ENCODE results near the gene POLA2. TPM values are rescaled to one million over a fixed set of nuclear protein-coding genes. Genes with fewer than 3 reads are reported as not detected.
A peak's percentile ranks its signal among the peaks of the same experiment; 100 is the strongest.

POLA2 gene
- total and polyA plus RNA-seq, 2 donors, result 7.3 to 21.0 TPM

GRCh38 chr11:65287601-65288000 is 25.8 kb downstream of the POLA2 start:
- DNase-seq (ENCODE audit: low read depth in 6 of 9, low spot score in 9 of 9), result no peak
- 98% methylated on average over 2 of the region's 2 CpGs for WGBS
- Histone ChIP-seq H3K27me3 (ENCODE audit: control insufficient read depth in 2 of 2, insufficient read depth in 1 of 2, low read length in 1 of 2) (no peaks in the 10 kb centered on the region), H3K9me3 (ENCODE audit: control insufficient read depth in 2 of 2, insufficient read depth in 1 of 2, low read length in 1 of 2) (no peaks in the 10 kb centered on the region), H3K4me3 (ENCODE audit: low read length in 2 of 2) (no peak overlapping the region), H3K27ac (ENCODE audit: low read depth in 1 of 2, low read length in 1 of 2) (no peak overlapping the region), H3K36me3 (ENCODE audit: control insufficient read depth in 2 of 2, insufficient read depth in 2 of 2, low read length in 1 of 2) (peaks cover 81 to 85% of the 10 kb centered on the region in 2 donors), H3K4me1 (ENCODE audit: control insufficient read depth in 2 of 2, insufficient read depth in 2 of 2, low read length in 2 of 2) (no peaks in the 10 kb centered on the region)

- Histone ChIP-seq H3K9me3 (ENCODE audit: control insufficient read depth in 2 of 2, insufficient read depth in 1 of 2, low read length in 1 of 2) (no peaks in the 10 kb centered on the region), H3K27ac (ENCODE audit: low read depth in 1 of 2, low read length in 1 of 2) (no peak overlapping the region), H3K36me3 (ENCODE audit: control insufficient read depth in 2 of 2, insufficient read depth in 2 of 2, low read length in 1 of 2) (peaks cover 87% of the 10 kb centered on the region in 2 donors), H3K4me3 (ENCODE audit: low read length in 2 of 2) (no peak overlapping the region), H3K4me1 (ENCODE audit: control insufficient read depth in 2 of 2, insufficient read depth in 2 of 2, low read length in 2 of 2) (no peaks in the 10 kb centered on the region), H3K27me3 (ENCODE audit: control insufficient read depth in 2 of 2, insufficient read depth in 1 of 2, low read length in 1 of 2) (no peaks in the 10 kb centered on the region)
- DNase-seq (ENCODE audit: low read depth in 6 of 9, low spot score in 9 of 9), result no peak
- WGBS, result 82% methylated on average over 6 of the region's 6 CpGs
Observed at GRCh38 chr11:65288706-65289536, 27.2 kb downstream of the POLA2 start.

- no peaks in the 10 kb centered on the region for H3K4me1 ChIP-seq (ENCODE audit: control insufficient read depth in 2 of 2, insufficient read depth in 2 of 2, low read length in 2 of 2)
- H3K4me3 ChIP-seq (ENCODE audit: low read length in 2 of 2), result no peak overlapping the region
- 93% methylated on average over 8 of the region's 8 CpGs for WGBS
- no peak for DNase-seq (ENCODE audit: low read depth in 6 of 9, low spot score in 9 of 9)
- no peaks in the 10 kb centered on the region for H3K27me3 ChIP-seq (ENCODE audit: control insufficient read depth in 2 of 2, insufficient read depth in 1 of 2, low read length in 1 of 2)
- peaks cover 90 to 91% of the 10 kb centered on the region in 2 donors for H3K36me3 ChIP-seq (ENCODE audit: control insufficient read depth in 2 of 2, insufficient read depth in 2 of 2, low read length in 1 of 2)
- no peaks in the 10 kb centered on the region for H3K9me3 ChIP-seq (ENCODE audit: control insufficient read depth in 2 of 2, insufficient read depth in 1 of 2, low read length in 1 of 2)
- H3K27ac ChIP-seq (ENCODE audit: low read depth in 1 of 2, low read length in 1 of 2), result peak overlapping the region in 1 of 2 donors; percentile 49
Observed at GRCh38 chr11:65290448-65291165, 28.8 kb downstream of the POLA2 start.

GRCh38 chr11:65291613-65292012 is 29.9 kb downstream of the POLA2 start:
- H3K4me3 ChIP-seq (ENCODE audit: low read length in 2 of 2), result no peak overlapping the region
- WGBS, result 93% methylated on average over 5 of the region's 5 CpGs
- H3K4me1 ChIP-seq (ENCODE audit: control insufficient read depth in 2 of 2, insufficient read depth in 2 of 2, low read length in 2 of 2), result no peaks in the 10 kb centered on the region
- peaks cover 87 to 90% of the 10 kb centered on the region in 2 donors for H3K36me3 ChIP-seq (ENCODE audit: control insufficient read depth in 2 of 2, insufficient read depth in 2 of 2, low read length in 1 of 2)
- H3K27me3 ChIP-seq (ENCODE audit: control insufficient read depth in 2 of 2, insufficient read depth in 1 of 2, low read length in 1 of 2), result no peaks in the 10 kb centered on the region
- no peaks in the 10 kb centered on the region for H3K9me3 ChIP-seq (ENCODE audit: control insufficient read depth in 2 of 2, insufficient read depth in 1 of 2, low read length in 1 of 2)
- H3K27ac ChIP-seq (ENCODE audit: low read depth in 1 of 2, low read length in 1 of 2), result peak overlapping the region in 1 of 2 donors; percentile 49
- DNase-seq (ENCODE audit: low read depth in 6 of 9, low spot score in 9 of 9), result no peak

GRCh38 chr11:65292890-65293289 is 31.1 kb downstream of the POLA2 start:
- H3K4me3 ChIP-seq (ENCODE audit: low read length in 2 of 2), result no peak overlapping the region
- 79% methylated on average over 5 of the region's 5 CpGs for WGBS
- no peaks in the 10 kb centered on the region for H3K27me3 ChIP-seq (ENCODE audit: control insufficient read depth in 2 of 2, insufficient read depth in 1 of 2, low read length in 1 of 2)
- H3K27ac ChIP-seq (ENCODE audit: low read depth in 1 of 2, low read length in 1 of 2), result no peak overlapping the region
- H3K9me3 ChIP-seq (ENCODE audit: control insufficient read depth in 2 of 2, insufficient read depth in 1 of 2, low read length in 1 of 2), result no peaks in the 10 kb centered on the region
- no peaks in the 10 kb centered on the region for H3K4me1 ChIP-seq (ENCODE audit: control insufficient read depth in 2 of 2, insufficient read depth in 2 of 2, low read length in 2 of 2)
- DNase-seq (ENCODE audit: low read depth in 6 of 9, low spot score in 9 of 9), result no peak
- peaks cover 88% of the 10 kb centered on the region in 2 donors for H3K36me3 ChIP-seq (ENCODE audit: control insufficient read depth in 2 of 2, insufficient read depth in 2 of 2, low read length in 1 of 2)

GRCh38 chr11:65293909-65294381 is 32.2 kb downstream of the POLA2 start:
- Histone ChIP-seq H3K4me1 (ENCODE audit: control insufficient read depth in 2 of 2, insufficient read depth in 2 of 2, low read length in 2 of 2) (no peaks in the 10 kb centered on the region), H3K27ac (ENCODE audit: low read depth in 1 of 2, low read length in 1 of 2) (no peak overlapping the region), H3K4me3 (ENCODE audit: low read length in 2 of 2) (no peak overlapping the region), H3K36me3 (ENCODE audit: control insufficient read depth in 2 of 2, insufficient read depth in 2 of 2, low read length in 1 of 2) (peaks cover 91 to 92% of the 10 kb centered on the region in 2 donors), H3K9me3 (ENCODE audit: control insufficient read depth in 2 of 2, insufficient read depth in 1 of 2, low read length in 1 of 2) (no peaks in the 10 kb centered on the region), H3K27me3 (ENCODE audit: control insufficient read depth in 2 of 2, insufficient read depth in 1 of 2, low read length in 1 of 2) (no peaks in the 10 kb centered on the region)
- WGBS, result 97% methylated on average over 10 of the region's 10 CpGs
- no peak for DNase-seq (ENCODE audit: low read depth in 6 of 9, low spot score in 9 of 9)

GRCh38 chr11:65295001-65295400 is 33.2 kb downstream of the POLA2 start:
- 94% methylated on average over 11 of the region's 11 CpGs for WGBS
- Histone ChIP-seq H3K4me1 (ENCODE audit: control insufficient read depth in 2 of 2, insufficient read depth in 2 of 2, low read length in 2 of 2) (no peaks in the 10 kb centered on the region), H3K27ac (ENCODE audit: low read depth in 1 of 2, low read length in 1 of 2) (no peak overlapping the region)

GRCh38 chr11:65295571-65296341 is 34.0 kb downstream of the POLA2 start:
- Histone ChIP-seq H3K4me1 (ENCODE audit: control insufficient read depth in 2 of 2, insufficient read depth in 2 of 2, low read length in 2 of 2) (no peaks in the 10 kb centered on the region), H3K27ac (ENCODE audit: low read depth in 1 of 2, low read length in 1 of 2) (no peak overlapping the region), H3K36me3 (ENCODE audit: control insufficient read depth in 2 of 2, insufficient read depth in 2 of 2, low read length in 1 of 2) (peaks cover 81 to 88% of the 10 kb centered on the region in 2 donors), H3K4me3 (ENCODE audit: low read length in 2 of 2) (no peak overlapping the region), H3K9me3 (ENCODE audit: control insufficient read depth in 2 of 2, insufficient read depth in 1 of 2, low read length in 1 of 2) (no peaks in the 10 kb centered on the region), H3K27me3 (ENCODE audit: control insufficient read depth in 2 of 2, insufficient read depth in 1 of 2, low read length in 1 of 2) (no peaks in the 10 kb centered on the region)
- 98% methylated on average over 11 of the region's 11 CpGs for WGBS
- no peak for DNase-seq (ENCODE audit: low read depth in 6 of 9, low spot score in 9 of 9)

More at GRCh38 chr11:65295001-65295400, 33.2 kb downstream of the POLA2 start:
- Histone ChIP-seq H3K4me3 (ENCODE audit: low read length in 2 of 2) (no peak overlapping the region), H3K27me3 (ENCODE audit: control insufficient read depth in 2 of 2, insufficient read depth in 1 of 2, low read length in 1 of 2) (no peaks in the 10 kb centered on the region), H3K36me3 (ENCODE audit: control insufficient read depth in 2 of 2, insufficient read depth in 2 of 2, low read length in 1 of 2) (peaks cover 89 to 92% of the 10 kb centered on the region in 2 donors), H3K9me3 (ENCODE audit: control insufficient read depth in 2 of 2, insufficient read depth in 1 of 2, low read length in 1 of 2) (no peaks in the 10 kb centered on the region)
- DNase-seq (ENCODE audit: low read depth in 6 of 9, low spot score in 9 of 9), result no peak

Measured in thymus (tissue), 11 donors.